ENCODE data around the gene BCR.

BCR gene

GRCh38 chr22:23257889-23258825, 77.8 kb downstream of the BCR start:
- TF ChIP-seq CTCF (IDR thresholded peaks at IDR 0.05; ENCODE audit: insufficient read depth, low read depth, low read length, missing control alignments): no peak
- no peak overlapping the region for H3K4me3 ChIP-seq (ENCODE audit: low read length)
- DNase-seq (ENCODE audit: low read depth): no peak

GRCh38 chr22:23258826-23259170, 78.5 kb downstream of the BCR start:
- DNase-seq (ENCODE audit: low read depth): no peak
- no peak overlapping the region for H3K4me3 ChIP-seq (ENCODE audit: low read length)
- TF ChIP-seq CTCF (IDR thresholded peaks at IDR 0.05; ENCODE audit: insufficient read depth, low read depth, low read length, missing control alignments): no peak

DNA sequence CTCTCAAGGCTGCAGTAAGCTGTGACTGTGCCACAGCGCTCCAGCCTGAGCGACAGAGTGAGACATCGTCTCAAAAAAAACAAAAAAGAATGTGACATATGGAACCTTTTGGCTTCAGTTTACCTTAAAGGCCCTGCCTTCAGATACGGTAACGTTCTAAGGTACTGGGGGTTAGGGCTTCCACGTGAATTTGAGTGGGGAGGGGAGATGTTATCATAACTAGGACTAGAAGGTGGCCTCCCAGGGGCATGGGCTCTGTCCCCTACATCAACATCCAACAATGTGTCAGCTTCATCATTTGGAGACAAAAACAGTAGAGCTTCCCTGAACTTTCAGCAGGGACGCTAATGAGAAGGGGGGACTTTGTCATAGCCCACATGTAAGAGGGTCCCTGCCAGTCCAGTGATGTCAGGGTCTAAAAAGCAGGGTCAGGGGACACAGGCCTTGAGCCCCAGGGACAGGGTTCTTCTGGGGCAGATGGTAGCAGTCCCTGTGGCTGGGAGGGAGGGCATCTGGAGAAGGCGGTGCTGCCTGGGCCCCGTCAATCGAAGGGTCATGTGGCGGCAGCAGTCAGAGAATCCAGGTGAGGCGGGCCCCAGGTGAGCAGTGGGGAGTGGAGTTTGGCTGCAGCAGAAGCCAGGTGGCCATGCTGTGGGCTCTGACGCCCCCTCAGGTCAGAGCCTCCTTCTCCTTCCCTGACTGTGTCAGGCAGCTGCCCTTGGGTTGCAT, 79.8 kb downstream of the BCR start:
- no peak for DNase-seq (ENCODE audit: low read depth)
- TF ChIP-seq CTCF (IDR thresholded peaks at IDR 0.05; ENCODE audit: insufficient read depth, low read depth, low read length, missing control alignments): no peak
- no peak overlapping the region for H3K4me3 ChIP-seq (ENCODE audit: low read length)

GRCh38 chr22:23260645-23261581, 80.6 kb downstream of the BCR start:
- no peak for DNase-seq (ENCODE audit: low read depth)
- no peak overlapping the region for H3K4me3 ChIP-seq (ENCODE audit: low read length)
- no peak for TF ChIP-seq CTCF (IDR thresholded peaks at IDR 0.05; ENCODE audit: insufficient read depth, low read depth, low read length, missing control alignments)

- TF ChIP-seq CTCF (IDR thresholded peaks at IDR 0.05; ENCODE audit: insufficient read depth, low read depth, low read length, missing control alignments): no peak
These were observed 81.7 kb downstream of the BCR start for GRCh38 chr22:23261900-23262450.

More at GRCh38 chr22:23261900-23262450, 81.7 kb downstream of the BCR start:
- no peak for DNase-seq (ENCODE audit: low read depth)
- no peak overlapping the region for H3K4me3 ChIP-seq (ENCODE audit: low read length)

Data from epithelial cell of esophagus (primary cell).